ENCODE measurements around the gene NR3C1. TPM values are rescaled to one million over a fixed set of nuclear protein-coding genes. Genes with fewer than 3 reads are reported as not detected.

Gene NR3C1
- total and polyA plus RNA-seq, 7 experiments from 2014 or later = 68.0 to 140 (median 100.0) TPM

DNA sequence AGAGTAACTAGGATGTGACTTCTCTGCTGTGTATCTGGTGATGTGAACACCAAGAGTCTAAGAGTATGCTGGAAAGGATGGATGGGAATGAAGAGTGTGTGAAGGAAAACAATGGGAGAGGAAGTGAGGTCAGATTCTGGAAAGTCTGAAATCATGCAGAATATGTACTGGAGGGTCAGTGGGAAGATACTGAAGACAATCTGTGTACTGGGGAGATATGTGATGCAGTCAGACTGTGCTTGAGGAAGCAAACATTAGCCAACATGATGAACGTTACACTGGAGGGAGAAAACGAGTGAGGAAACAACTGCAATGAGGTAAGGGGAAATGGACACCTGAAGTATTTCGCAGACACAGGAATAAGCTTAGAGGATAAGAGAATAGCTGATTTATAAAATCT is 105.7 kb downstream of the NR3C1 start:
- Histone ChIP-seq H3K27me3 (ENCODE audit: control insufficient read depth in 2 of 2, insufficient read depth in 2 of 2, low read length in 2 of 2) (no peaks in the 10 kb centered on the region), H3K27ac (ENCODE audit: low read depth, low read length) (no peak overlapping the region), H3K4me1 (ENCODE audit: control insufficient read depth in 2 of 2, insufficient read depth in 2 of 2, low read length in 2 of 2) (no peaks in the 10 kb centered on the region), H3K36me3 (ENCODE audit: control insufficient read depth in 2 of 3, insufficient read depth in 3 of 3, low read length in 3 of 3) (peaks cover 12 to 54% (median 12%) of the 10 kb centered on the region in 3 experiments), H3K9me3 (ENCODE audit: control insufficient read depth in 2 of 3, low read length in 3 of 3) (no peaks in the 10 kb centered on the region), H3K4me3 (ENCODE audit: low read length) (no peak overlapping the region)
- CTCF ChIA-PET = interaction anchor here (0.7 kb wide), 1 partner anchor 72 kb away, joined by 3 read pairs; no protein-coding TSS in a partner anchor
- H3K27ac Mint-ChIP-seq = peak overlapping the region in 6 of 9 donors; percentile 1 to 55 (median 10)
- no peaks in the 10 kb centered on the region for H3K9me3 Mint-ChIP-seq
- H3K4me1 Mint-ChIP-seq = peaks cover 0 to 12% (median 4%) of the 10 kb centered on the region in 7 donors
- no peaks in the 10 kb centered on the region for H3K27me3 Mint-ChIP-seq
- POLR2A ChIA-PET = no interaction called here
- no peak for DNase-seq
- intact Hi-C loops (cut with micrococcal nuclease) = loop anchor here in 1 of 2 donors (5.0 kb wide), 1 partner anchor 105 kb away; the partner anchor contains the start of gene NR3C1
- ATAC-seq = no peak
- H3K36me3 Mint-ChIP-seq = peaks cover 17 to 56% (median 49%) of the 10 kb centered on the region in 5 donors
- H3K4me3 Mint-ChIP-seq = no peak overlapping the region

DNA sequence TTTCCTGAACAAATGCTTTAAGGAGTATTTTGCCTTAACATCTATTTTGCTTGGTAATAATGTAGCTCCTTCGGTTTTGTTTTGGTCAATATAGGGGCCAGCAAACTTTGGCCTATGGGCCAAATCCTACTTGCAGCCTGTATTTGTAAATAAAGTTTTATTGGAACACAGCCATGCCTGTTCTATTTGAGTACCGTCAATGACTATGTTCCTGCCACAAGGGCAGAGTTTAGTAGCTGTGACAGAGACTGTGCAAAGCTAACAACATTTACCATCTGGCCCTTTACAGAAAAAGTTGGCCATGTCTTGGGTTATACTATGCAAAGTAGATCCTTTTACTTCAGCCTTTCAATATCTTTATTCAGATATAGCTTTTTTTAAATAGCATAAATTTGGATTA is 113.4 kb downstream of the NR3C1 start:
- CTCF ChIA-PET = interaction anchor here (1.3 kb wide), 1 partner anchor 114 kb away, joined by 3 read pairs; the partner anchor contains the start of gene NR3C1
- no peaks in the 10 kb centered on the region for H3K27me3 ChIP-seq (ENCODE audit: control insufficient read depth in 2 of 2, insufficient read depth in 2 of 2, low read length in 2 of 2)
- Mint-ChIP-seq H3K4me1 (peaks cover 2 to 13% (median 5%) of the 10 kb centered on the region in 7 donors), H3K36me3 (peaks cover 12 to 68% (median 63%) of the 10 kb centered on the region in 5 donors), H3K9me3 (peaks cover 0 to 3% (median 0%) of the 10 kb centered on the region in 11 donors), H3K27ac (peak overlapping the region in 1 of 9 donors; percentile 56), H3K27me3 (no peaks in the 10 kb centered on the region), H3K4me3 (no peak overlapping the region)
- ATAC-seq (no peak), DNase-seq (no peak)
- no peaks in the 10 kb centered on the region for H3K9me3 ChIP-seq (ENCODE audit: control insufficient read depth in 2 of 3, low read length in 3 of 3)
- no peak overlapping the region for H3K27ac ChIP-seq (ENCODE audit: low read depth, low read length)
- POLR2A ChIA-PET = interaction anchor here (0.6 kb wide), 1 partner anchor 38 kb away, joined by 3 read pairs; no protein-coding TSS in a partner anchor
- no peaks in the 10 kb centered on the region for H3K4me1 ChIP-seq (ENCODE audit: control insufficient read depth in 2 of 2, insufficient read depth in 2 of 2, low read length in 2 of 2)
- intact Hi-C loops (cut with micrococcal nuclease) = no loop called here
- H3K36me3 ChIP-seq (ENCODE audit: control insufficient read depth in 2 of 3, insufficient read depth in 3 of 3, low read length in 3 of 3) = peaks cover 8 to 33% (median 9%) of the 10 kb centered on the region in 3 experiments
- H3K4me3 ChIP-seq (ENCODE audit: low read length) = no peak overlapping the region

DNA sequence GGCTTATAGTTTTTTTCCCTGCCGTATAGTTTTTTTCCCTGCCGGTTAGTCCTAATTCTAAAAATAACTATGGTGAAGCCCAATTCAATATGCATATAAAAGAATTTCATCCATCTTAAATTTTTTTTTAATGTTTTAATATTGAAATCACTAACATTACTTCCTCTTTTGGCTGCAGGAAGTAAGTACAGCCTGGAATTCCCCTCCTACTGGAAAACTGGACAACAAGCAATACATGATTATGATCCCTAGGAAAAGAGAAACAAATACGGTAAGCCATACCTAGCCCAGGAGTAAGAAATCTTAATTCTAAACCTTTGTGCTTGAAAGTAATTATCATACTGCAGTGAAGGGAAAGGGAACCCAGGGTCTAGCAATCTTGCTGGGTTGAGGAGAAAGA is 119.0 kb downstream of the NR3C1 start:
- H3K36me3 Mint-ChIP-seq = peaks cover 4 to 73% (median 59%) of the 10 kb centered on the region in 5 donors
- H3K4me3 Mint-ChIP-seq = no peak overlapping the region
- peak overlapping the region in 2 of 9 donors; percentile 49 to 51 for H3K27ac Mint-ChIP-seq
- intact Hi-C loops (cut with micrococcal nuclease) = loop anchor here in 1 of 2 donors (5.0 kb wide), 1 partner anchor 57 kb away; no protein-coding TSS in a partner anchor
- no peaks in the 10 kb centered on the region for H3K27me3 Mint-ChIP-seq
- ATAC-seq (no peak), DNase-seq (no peak)
- H3K27me3 ChIP-seq (ENCODE audit: control insufficient read depth in 2 of 2, insufficient read depth in 2 of 2, low read length in 2 of 2) = no peaks in the 10 kb centered on the region
- H3K9me3 ChIP-seq (ENCODE audit: control insufficient read depth in 2 of 3, low read length in 3 of 3) = no peaks in the 10 kb centered on the region
- ChIA-PET CTCF (no interaction called here), POLR2A (no interaction called here)
- H3K36me3 ChIP-seq (ENCODE audit: control insufficient read depth in 2 of 3, insufficient read depth in 3 of 3, low read length in 3 of 3) = peaks cover 0 to 29% (median 13%) of the 10 kb centered on the region in 3 experiments
- H3K9me3 Mint-ChIP-seq = peaks cover 0 to 10% (median 0%) of the 10 kb centered on the region in 11 donors
- H3K27ac ChIP-seq (ENCODE audit: low read depth, low read length) = no peak overlapping the region
- no peak overlapping the region for H3K4me3 ChIP-seq (ENCODE audit: low read length)
- no peaks in the 10 kb centered on the region for H3K4me1 ChIP-seq (ENCODE audit: control insufficient read depth in 2 of 2, insufficient read depth in 2 of 2, low read length in 2 of 2)
- H3K4me1 Mint-ChIP-seq = peaks cover 0 to 9% (median 0%) of the 10 kb centered on the region in 7 donors

DNA sequence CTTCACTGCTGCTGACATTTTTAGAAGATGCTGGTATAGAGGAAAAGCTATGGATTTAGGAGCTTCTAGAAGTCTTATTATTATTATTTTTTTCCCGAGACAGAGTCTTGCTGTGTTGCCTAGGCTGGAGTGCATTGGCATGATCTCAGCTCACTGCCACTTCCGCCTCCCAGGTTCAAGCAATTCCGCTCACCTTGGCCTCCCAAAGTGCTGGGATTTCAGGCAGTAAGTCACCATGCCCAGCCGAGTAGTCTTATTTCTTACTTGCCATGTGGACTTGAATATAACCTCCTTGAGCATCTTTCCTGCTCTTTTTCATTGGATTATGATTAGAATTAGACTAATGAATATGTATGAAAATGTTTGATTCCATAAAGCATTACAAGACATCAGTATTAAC is 119.5 kb downstream of the NR3C1 start:
- Histone ChIP-seq H3K4me3 (ENCODE audit: low read length) (no peak overlapping the region), H3K36me3 (ENCODE audit: control insufficient read depth in 2 of 3, insufficient read depth in 3 of 3, low read length in 3 of 3) (peaks cover 0 to 29% (median 13%) of the 10 kb centered on the region in 3 experiments), H3K27ac (ENCODE audit: low read depth, low read length) (no peak overlapping the region), H3K9me3 (ENCODE audit: control insufficient read depth in 2 of 3, low read length in 3 of 3) (no peaks in the 10 kb centered on the region), H3K27me3 (ENCODE audit: control insufficient read depth in 2 of 2, insufficient read depth in 2 of 2, low read length in 2 of 2) (no peaks in the 10 kb centered on the region), H3K4me1 (ENCODE audit: control insufficient read depth in 2 of 2, insufficient read depth in 2 of 2, low read length in 2 of 2) (no peaks in the 10 kb centered on the region)
- H3K36me3 Mint-ChIP-seq = peaks cover 4 to 72% (median 58%) of the 10 kb centered on the region in 5 donors
- DNase-seq (no peak), ATAC-seq (no peak)
- H3K9me3 Mint-ChIP-seq = peaks cover 0 to 8% (median 0%) of the 10 kb centered on the region in 11 donors
- ChIA-PET CTCF (no interaction called here), POLR2A (no interaction called here)
- H3K4me3 Mint-ChIP-seq = no peak overlapping the region
- intact Hi-C loops (cut with micrococcal nuclease) = loop anchor here in 1 of 2 donors (5.0 kb wide), 1 partner anchor 57 kb away; no protein-coding TSS in a partner anchor
- peaks cover 0 to 9% (median 0%) of the 10 kb centered on the region in 7 donors for H3K4me1 Mint-ChIP-seq
- peak overlapping the region in 1 of 9 donors; percentile 28 for H3K27ac Mint-ChIP-seq
- H3K27me3 Mint-ChIP-seq = no peaks in the 10 kb centered on the region

DNA sequence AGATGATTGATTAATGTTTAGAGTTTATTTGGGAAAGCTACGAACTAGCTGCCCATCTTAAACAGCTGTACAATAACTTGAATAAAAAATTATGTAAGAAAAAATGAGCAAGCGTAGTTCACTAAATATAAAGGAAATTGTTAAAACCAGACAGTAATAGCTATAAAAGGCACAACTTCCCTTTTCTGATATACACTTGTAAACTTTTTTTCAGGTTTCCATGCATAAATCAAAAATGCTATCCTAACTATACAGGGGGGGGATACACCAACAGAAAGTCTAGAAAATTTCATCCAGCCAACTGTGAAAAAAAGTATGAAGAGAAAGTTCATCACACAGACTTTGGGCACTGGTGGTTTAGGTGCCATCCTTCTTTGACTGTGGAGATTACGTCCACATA is 122.3 kb downstream of the NR3C1 start:
- CTCF ChIA-PET = no interaction called here
- H3K4me1 Mint-ChIP-seq = peaks cover 0 to 5% (median 0%) of the 10 kb centered on the region in 7 donors
- H3K9me3 Mint-ChIP-seq = peaks cover 0 to 8% (median 0%) of the 10 kb centered on the region in 11 donors
- H3K4me3 ChIP-seq (ENCODE audit: low read length) = no peak overlapping the region
- no peak overlapping the region for H3K27ac ChIP-seq (ENCODE audit: low read depth, low read length)
- POLR2A ChIA-PET = no interaction called here
- no peak for DNase-seq
- H3K4me3 Mint-ChIP-seq = no peak overlapping the region
- intact Hi-C loops (cut with micrococcal nuclease) = loop anchor here in 1 of 2 donors (5.0 kb wide), 1 partner anchor 54 kb away; no protein-coding TSS in a partner anchor
- H3K27me3 Mint-ChIP-seq = no peaks in the 10 kb centered on the region
- no peaks in the 10 kb centered on the region for H3K27me3 ChIP-seq (ENCODE audit: control insufficient read depth in 2 of 2, insufficient read depth in 2 of 2, low read length in 2 of 2)
- H3K27ac Mint-ChIP-seq = no peak overlapping the region
- peaks cover 0 to 29% (median 13%) of the 10 kb centered on the region in 3 experiments for H3K36me3 ChIP-seq (ENCODE audit: control insufficient read depth in 2 of 3, insufficient read depth in 3 of 3, low read length in 3 of 3)
- peaks cover 4 to 81% (median 48%) of the 10 kb centered on the region in 5 donors for H3K36me3 Mint-ChIP-seq
- no peaks in the 10 kb centered on the region for H3K9me3 ChIP-seq (ENCODE audit: control insufficient read depth in 2 of 3, low read length in 3 of 3)
- ATAC-seq = no peak
- no peaks in the 10 kb centered on the region for H3K4me1 ChIP-seq (ENCODE audit: control insufficient read depth in 2 of 2, insufficient read depth in 2 of 2, low read length in 2 of 2)

DNA sequence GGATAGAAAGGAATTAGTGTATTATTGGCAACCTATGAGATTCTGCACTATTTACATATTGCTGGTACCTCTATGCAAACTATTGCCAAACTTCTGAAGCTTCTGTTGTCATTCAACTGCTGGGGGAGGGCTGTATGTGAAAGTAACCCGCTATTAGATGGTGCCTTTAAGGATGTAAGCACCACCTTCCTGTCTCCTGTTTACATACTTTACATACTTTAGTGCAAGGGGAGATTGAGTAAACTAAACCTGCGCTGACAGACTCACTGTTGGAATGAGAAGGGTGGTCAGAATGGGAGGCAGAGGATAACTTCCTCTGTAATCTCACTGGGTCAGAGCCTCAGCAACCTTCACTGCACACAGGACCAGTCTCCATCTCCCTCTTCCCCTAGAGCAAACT is 123.8 kb downstream of the NR3C1 start:
- no peak for DNase-seq
- intact Hi-C loops (cut with micrococcal nuclease) = loop anchor here (5.0 to 10.0 kb wide), 3 partner anchors 52 to 903 kb away; no protein-coding TSS in a partner anchor
- ChIA-PET POLR2A (no interaction called here), CTCF (no interaction called here)
- Histone ChIP-seq H3K4me3 (ENCODE audit: low read length) (no peak overlapping the region), H3K36me3 (ENCODE audit: control insufficient read depth in 2 of 3, insufficient read depth in 3 of 3, low read length in 3 of 3) (peaks cover 0 to 29% (median 13%) of the 10 kb centered on the region in 3 experiments), H3K9me3 (ENCODE audit: control insufficient read depth in 2 of 3, low read length in 3 of 3) (no peaks in the 10 kb centered on the region), H3K27ac (ENCODE audit: low read depth, low read length) (no peak overlapping the region), H3K27me3 (ENCODE audit: control insufficient read depth in 2 of 2, insufficient read depth in 2 of 2, low read length in 2 of 2) (no peaks in the 10 kb centered on the region), H3K4me1 (ENCODE audit: control insufficient read depth in 2 of 2, insufficient read depth in 2 of 2, low read length in 2 of 2) (no peaks in the 10 kb centered on the region)
- H3K27ac Mint-ChIP-seq = peak overlapping the region in 1 of 9 donors; percentile 10
- H3K4me1 Mint-ChIP-seq = peaks cover 0 to 10% (median 4%) of the 10 kb centered on the region in 7 donors
- H3K36me3 Mint-ChIP-seq = peaks cover 1 to 77% (median 48%) of the 10 kb centered on the region in 5 donors
- H3K27me3 Mint-ChIP-seq = no peaks in the 10 kb centered on the region
- no peak overlapping the region for H3K4me3 Mint-ChIP-seq
- H3K9me3 Mint-ChIP-seq = peaks cover 0 to 5% (median 0%) of the 10 kb centered on the region in 11 donors
- no peak for ATAC-seq

Measured in naive thymus-derived CD4-positive, alpha-beta T cell (primary cell).